GM12878 (cell line): Measurements from ENCODE around the gene BMI1. TPM values are rescaled to one million over a fixed set of nuclear protein-coding genes. Genes with fewer than 3 reads are reported as not detected.

Experiments
- CREB1 ChIP-seq: IDR thresholded peaks from 2 replicates; pipeline ENCODE4 v1.6.1; 2012; ENCODE audit warnings: low read depth, mild to moderate bottlenecking, inconsistent platforms
- CTCF ChIP-seq, 3 experiments: IDR thresholded peaks in 2 of 3; conservative IDR thresholded peaks in 1 of 3; 2 replicates each; pipeline ENCODE4 v1.5.1; 2011; ENCODE audit warnings: low read depth in 3 of 3, low read length in 3 of 3, mild to moderate bottlenecking in 3 of 3, control low read depth in 2 of 3, moderate library complexity in 2 of 3, inconsistent platforms in 1 of 3, mixed read lengths in 1 of 3; ENCODE audit not compliant: control insufficient read depth in 2 of 3, insufficient read depth in 1 of 3; ENCODE audit errors: extremely low read depth in 1 of 3
- EGR1 ChIP-seq, 2 experiments: IDR thresholded peaks; 1 replicate in 1 of 2; 2 replicates in 1 of 2; pipeline ENCODE4 v1.6.1; 2011 to 2012; ENCODE audit warnings: low read depth in 2 of 2, low read length in 2 of 2, borderline replicate concordance in 1 of 2, mild to moderate bottlenecking in 1 of 2, moderate library complexity in 1 of 2
- IRF5 ChIP-seq: fragments of 450-650 bp; IDR thresholded peaks from 2 replicates; pipeline ENCODE4 v1.6.1; 2017; ENCODE audit warnings: borderline replicate concordance
- KAT2A ChIP-seq: conservative IDR thresholded peaks from 2 replicates; pipeline ENCODE4 v1.6.1; 2011; ENCODE audit warnings: low read depth, low read length; ENCODE audit not compliant: control insufficient read depth
- MLLT1 ChIP-seq: fragments of 450-650 bp; IDR thresholded peaks from 2 replicates; pipeline ENCODE4 v1.6.1; 2016; ENCODE audit warnings: mild to moderate bottlenecking
- NBN ChIP-seq: fragments of 450-650 bp; IDR thresholded peaks from 2 replicates; pipeline ENCODE4 v1.6.1; 2016
- NFXL1 ChIP-seq: fragments of 450-650 bp; IDR thresholded peaks from 2 replicates; pipeline ENCODE4 v1.6.1; 2017; ENCODE audit warnings: antibody characterized with exemption, mild to moderate bottlenecking, borderline replicate concordance
- NFYA ChIP-seq: IDR thresholded peaks from 2 replicates; pipeline ENCODE4 v1.6.1; 2011; ENCODE audit warnings: low read depth, mild to moderate bottlenecking, low read length, improper control_type of control experiment, borderline replicate concordance
- SKIL ChIP-seq: fragments of 450-650 bp; IDR thresholded peaks from 2 replicates; pipeline ENCODE4 v1.6.1; 2017; ENCODE audit warnings: mild to moderate bottlenecking, low read depth, inconsistent platforms; ENCODE audit not compliant: poor library complexity, severe bottlenecking
- SREBF1 ChIP-seq: IDR thresholded peaks from 2 replicates; pipeline ENCODE4 v1.6.1; 2012; ENCODE audit warnings: mild to moderate bottlenecking, low read length
- TCF7 ChIP-seq: IDR thresholded peaks from 2 replicates; pipeline ENCODE4 v1.6.1; 2014; ENCODE audit warnings: antibody characterized with exemption, borderline replicate concordance
- WRNIP1 ChIP-seq: IDR thresholded peaks from 2 replicates; pipeline ENCODE4 v1.6.1; 2011; ENCODE audit warnings: low read depth, low read length, improper control_type of control experiment, borderline replicate concordance
- ZNF207 ChIP-seq: fragments of 450-650 bp; IDR thresholded peaks from 2 replicates; pipeline ENCODE4 v1.6.1; 2014; ENCODE audit warnings: antibody characterized with exemption, mild to moderate bottlenecking, borderline replicate concordance
- ZNF687 ChIP-seq: fragments of 450-650 bp; IDR thresholded peaks from 2 replicates; pipeline ENCODE4 v1.6.1; 2017; ENCODE audit warnings: mild to moderate bottlenecking, moderate library complexity
- polyA plus RNA-seq, 11 experiments: library from polyadenylated mRNA; depleted of rRNA in 4 of 11; unstranded in 6 of 11; stranded (reverse) in 5 of 11; fragments of >200 nt; fragmentation: Nextera tagmentation in 4 of 11; fragmentation: Illumina TruSeq in 1 of 11; extraction: Ambion mirVana in 4 of 11; extraction: Trizol in 1 of 11; gene quantifications; 1 replicate in 1 of 11; 2 replicates in 10 of 11; pipeline versions ENCODE4 v1.2.1 to v1.2.3, GENCODE V29; 2011 to 2016; ENCODE audit warnings: inconsistent platforms in 2 of 11, missing spikeins in 2 of 11, low read depth in 1 of 11
- total RNA-seq, 4 experiments: library from RNA; depleted of rRNA in 3 of 4; stranded (reverse); fragments of >200 nt in 3 of 4; fragmentation: Illumina TruSeq in 1 of 4; extraction: Trizol in 1 of 4; gene quantifications; 2 replicates each; pipeline versions ENCODE4 v1.2.1 to v1.2.3, GENCODE V29; 2013 to 2021

The BMI1 gene
- total and polyA plus RNA-seq, 10 of the 15 experiments (the other 5 are each of a cell fraction or from before 2014, with no cell fraction given), result 8.0 to 49.7 (median 25.8) TPM

- TF ChIP-seq CTCF (IDR thresholded peaks at IDR 0.05 in 2 of 3, conservative IDR thresholded peaks at IDR 0.05 in 1 of 3; ENCODE audit: control insufficient read depth in 2 of 3, extremely low read depth in 1 of 3, insufficient read depth in 1 of 3, low read depth in 3 of 3, low read length in 3 of 3) (no peak), NFYA (no peak), CREB1 (peak; percentile 87), SKIL (no peak), WRNIP1 (no peak), MLLT1 (peak; percentile 58; the same call in 1 of the 2 replicates), EGR1 (IDR thresholded peaks at IDR 0.05; ENCODE audit: borderline replicate concordance in 1 of 2, low read depth in 2 of 2, low read length in 2 of 2) (peak in 1 of 2 experiments; percentile 69; a peak in 1 of 3 replicates), TCF7 (no peak), ZNF207 (0 out of 2 replicates have a peak, but pooled peaks have one; percentile 51), ZNF687 (0 out of 2 replicates have a peak, but pooled peaks have one; percentile 35), SREBF1 (no peak), KAT2A (no peak), NBN (no peak), NFXL1 (no peak), IRF5 (no peak)
These were observed 19.7 kb downstream of the BMI1 start (continued) for GRCh38 chr10:22340329-22341189.
